Activated naive CD4-positive, alpha-beta T cell treated with Interleukin-2 at 50 U/mL for 16 hours (primary cell): ENCODE results near the gene PPP1R7.
A peak's percentile ranks its signal among the peaks of the same experiment; 100 is the strongest.

Source experiments
- DNase-seq: peaks from one replicate; pipeline ENCODE4 v3.0.0-alpha.2; 2020

PPP1R7 gene

GRCh38 chr2:241141214-241141770, 9.0 kb upstream of the PPP1R7 start:
- no peak for DNase-seq

- DNase-seq, result no peak
These were observed 8.2 kb upstream of the PPP1R7 start for GRCh38 chr2:241142063-241142462.

DNA sequence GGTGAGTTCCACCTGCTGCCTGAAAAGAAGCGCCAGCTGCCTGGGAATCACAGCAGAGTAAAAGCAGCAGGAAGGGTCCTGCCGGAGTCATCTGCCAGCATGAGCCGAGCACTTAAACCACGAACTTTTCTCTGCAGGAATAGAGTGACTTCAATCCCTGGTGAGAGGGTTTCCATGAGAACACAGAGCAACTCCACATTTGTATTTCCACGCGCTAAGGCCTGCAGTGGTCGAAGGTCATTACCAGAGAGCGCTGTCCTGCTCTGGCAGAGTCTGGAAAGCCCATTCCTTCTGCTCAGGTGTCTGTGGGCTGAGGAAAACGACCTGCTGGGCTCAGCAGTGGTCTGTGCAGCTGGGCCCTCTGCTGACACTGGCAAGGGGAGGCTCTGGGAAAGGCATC, 7.7 kb upstream of the PPP1R7 start:
- DNase-seq, result no peak

- DNase-seq, result no peak
These were observed 4.0 kb upstream of the PPP1R7 start for GRCh38 chr2:241146286-241146685.

GRCh38 chr2:241147336-241147735, 2.9 kb upstream of the PPP1R7 start:
- no peak for DNase-seq

- no peak for DNase-seq
These were observed 2.0 kb upstream of the PPP1R7 start for GRCh38 chr2:241148239-241148638.

DNA sequence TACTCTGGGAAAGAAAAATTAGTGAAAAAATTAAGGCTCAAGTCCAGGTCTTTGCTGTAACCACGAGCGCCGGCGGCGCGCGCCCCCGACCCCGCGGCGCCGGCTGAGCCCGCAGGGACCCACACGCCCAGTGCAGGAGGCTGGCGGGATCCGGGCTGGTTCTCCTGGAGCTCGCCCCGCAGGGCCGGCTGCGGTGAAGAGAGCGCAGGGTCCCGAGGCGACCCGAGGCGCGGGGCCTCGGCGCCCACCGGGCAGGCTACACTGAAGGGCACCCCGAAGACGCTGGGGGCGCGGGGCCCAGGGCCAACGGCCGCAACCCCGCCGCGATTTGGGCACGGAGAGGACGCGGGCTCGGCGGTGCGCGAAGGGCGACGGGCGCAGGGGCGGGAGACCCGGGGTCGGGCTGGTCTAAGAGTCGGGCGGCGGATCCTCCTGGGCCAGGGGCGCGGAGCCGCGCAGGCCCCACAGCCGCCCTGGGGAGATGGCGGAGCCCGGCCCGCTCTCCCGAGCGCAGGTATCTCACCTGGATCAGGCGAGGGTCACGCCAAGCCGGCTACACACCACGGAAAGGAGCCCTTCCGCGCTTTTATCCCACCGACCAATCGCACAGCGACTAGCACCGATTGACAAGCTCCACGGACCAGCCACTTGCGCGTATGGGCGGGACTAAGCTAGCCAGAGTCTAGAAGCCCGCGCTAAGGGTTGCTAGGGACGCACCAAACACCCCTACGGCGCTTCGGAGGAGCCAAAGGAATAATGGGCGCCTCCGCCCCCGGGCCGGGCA, 1.2 kb upstream of the PPP1R7 start, which contains the start of gene PASK:
Gene PASK (minus strand): TSS at position 582 of the 784 bp plus-strand sequence. CDS start 6,440 bp downstream, outside the sequence.
- DNase-seq, result peak; percentile 94

DNA sequence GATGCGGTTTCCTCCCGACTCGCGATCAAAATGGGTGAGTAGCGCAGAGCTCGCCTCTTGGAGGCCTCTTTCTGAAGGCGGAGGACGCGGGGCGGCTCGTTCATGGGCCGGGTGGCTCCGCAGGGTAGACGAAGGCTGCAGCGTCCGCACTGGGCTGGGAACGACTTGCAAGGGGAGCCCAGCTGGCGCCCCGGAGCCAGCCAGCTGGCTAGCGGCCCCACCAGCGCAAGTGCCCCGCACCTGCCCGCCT, 667 bp upstream of the PPP1R7 start:
- DNase-seq, result no peak

DNA sequence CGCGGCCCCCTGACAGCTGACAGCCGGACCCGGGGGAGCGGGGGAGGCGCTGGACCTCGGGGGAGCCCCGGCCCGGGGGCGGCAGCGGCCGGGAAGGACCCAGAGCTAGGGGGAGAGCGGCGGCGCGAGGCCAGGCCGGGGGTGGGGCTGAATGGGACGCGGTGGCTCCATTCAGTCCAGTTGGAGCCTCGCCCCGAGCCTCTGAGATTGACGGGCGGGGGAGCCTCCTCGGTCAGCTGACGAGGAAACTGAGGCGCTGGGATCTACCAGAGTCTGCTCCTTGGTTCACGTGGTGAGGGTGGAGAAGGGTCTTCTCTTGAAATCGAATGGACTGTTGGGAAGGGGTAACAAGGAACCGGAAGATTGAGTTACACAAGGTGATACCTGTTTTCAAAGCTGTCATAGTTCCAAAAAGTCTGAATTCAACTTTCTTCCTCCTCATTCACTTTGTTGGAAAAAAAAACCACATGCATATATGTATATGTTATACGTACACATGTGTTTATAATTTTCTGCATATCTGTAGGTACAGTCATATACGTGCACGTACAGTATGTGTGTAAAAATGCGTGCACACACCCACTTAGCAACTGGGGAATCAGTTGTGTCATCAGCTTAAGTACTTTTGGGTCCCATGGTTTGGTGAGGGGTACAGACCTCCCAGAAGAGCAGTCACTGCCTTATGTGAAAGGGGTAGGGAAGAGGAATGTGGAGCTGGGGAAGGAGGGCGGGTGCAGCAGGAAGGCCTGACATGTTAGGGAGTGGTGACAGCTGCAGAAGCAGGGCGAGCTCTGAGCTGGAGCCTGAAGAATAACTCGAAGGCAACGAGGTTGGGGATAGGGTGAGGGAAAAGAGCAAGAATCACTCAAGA, 628 bp downstream of the PPP1R7 start:
- no peak for DNase-seq

DNA sequence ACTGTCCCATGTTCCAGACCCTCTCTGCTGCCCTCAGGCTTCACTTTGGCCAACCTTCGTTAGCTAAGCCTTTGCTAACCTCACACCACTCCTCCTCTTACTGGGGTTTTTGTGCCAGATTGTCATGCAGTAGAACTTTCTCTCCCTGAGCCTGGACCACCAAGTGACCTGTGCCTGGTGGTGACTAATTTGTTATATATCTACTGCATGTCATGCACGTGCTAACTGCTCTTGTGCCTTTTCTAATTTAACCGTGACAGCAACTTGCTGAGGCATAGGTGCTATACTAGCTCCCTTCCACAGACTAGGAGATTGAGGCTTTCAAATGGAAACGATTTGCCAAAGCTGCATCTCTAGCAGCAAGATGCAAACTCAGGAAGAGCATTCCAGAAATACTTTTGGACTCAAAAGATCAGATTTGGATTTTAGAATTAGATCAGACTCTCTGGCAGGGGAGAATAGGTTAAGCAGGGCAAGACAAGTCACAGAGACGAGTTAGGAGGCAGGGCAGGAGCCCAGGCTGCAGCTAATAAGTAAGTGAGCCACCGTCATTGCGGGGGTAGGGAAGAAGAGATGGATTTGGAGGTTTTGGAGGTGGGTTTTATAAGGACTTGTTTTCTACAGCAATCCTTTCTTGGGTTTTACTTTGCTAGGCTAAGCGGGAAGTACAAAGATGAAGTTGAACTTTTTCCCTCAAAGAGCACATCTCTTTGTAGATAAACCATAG, 1.8 kb downstream of the PPP1R7 start:
- no peak for DNase-seq

DNA sequence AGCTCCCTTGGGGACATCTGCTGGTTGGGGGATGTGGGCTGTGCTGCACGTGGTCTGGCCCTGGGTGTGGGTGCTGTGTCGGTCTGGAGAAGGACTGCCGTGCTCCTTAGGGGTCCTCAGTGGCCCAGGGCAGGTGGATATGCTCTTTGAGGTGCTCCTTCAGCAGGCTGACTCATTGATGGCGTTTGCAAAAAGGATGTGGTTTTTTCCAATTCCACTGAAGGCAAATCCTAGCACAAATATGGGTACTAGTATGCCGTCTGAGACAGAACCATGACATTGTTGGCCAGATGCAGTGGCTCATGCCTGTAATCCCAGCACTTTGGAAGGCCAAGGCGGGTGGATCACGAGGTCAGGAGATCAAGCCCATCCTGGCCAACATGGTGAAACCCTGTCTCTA, 3.3 kb downstream of the PPP1R7 start:
- no peak for DNase-seq

DNA sequence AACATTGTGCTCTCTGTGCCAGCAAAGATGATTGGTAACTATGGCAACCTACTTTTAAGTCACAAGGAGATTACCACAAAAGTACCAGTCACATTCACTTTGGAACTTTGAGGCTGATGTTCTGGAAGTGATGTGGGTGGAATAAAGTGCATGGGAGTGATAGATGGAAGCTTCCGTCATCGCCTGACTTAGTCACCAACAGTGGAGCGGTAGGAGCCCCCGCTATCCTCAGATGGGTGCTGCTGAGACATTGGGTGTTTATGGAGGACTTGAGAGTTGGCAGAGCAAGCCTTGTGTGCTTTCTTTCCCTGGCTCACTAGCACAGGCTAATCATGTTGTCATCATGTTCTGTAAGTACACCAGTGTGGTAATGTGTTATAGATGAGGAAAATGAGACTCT, 4.6 kb downstream of the PPP1R7 start:
- peak; percentile 39 for DNase-seq

- DNase-seq, result no peak
These were observed 5.7 kb downstream of the PPP1R7 start for GRCh38 chr2:241155936-241156335.

- no peak for DNase-seq
These were observed 6.7 kb downstream of the PPP1R7 start for GRCh38 chr2:241156971-241157441.

DNA sequence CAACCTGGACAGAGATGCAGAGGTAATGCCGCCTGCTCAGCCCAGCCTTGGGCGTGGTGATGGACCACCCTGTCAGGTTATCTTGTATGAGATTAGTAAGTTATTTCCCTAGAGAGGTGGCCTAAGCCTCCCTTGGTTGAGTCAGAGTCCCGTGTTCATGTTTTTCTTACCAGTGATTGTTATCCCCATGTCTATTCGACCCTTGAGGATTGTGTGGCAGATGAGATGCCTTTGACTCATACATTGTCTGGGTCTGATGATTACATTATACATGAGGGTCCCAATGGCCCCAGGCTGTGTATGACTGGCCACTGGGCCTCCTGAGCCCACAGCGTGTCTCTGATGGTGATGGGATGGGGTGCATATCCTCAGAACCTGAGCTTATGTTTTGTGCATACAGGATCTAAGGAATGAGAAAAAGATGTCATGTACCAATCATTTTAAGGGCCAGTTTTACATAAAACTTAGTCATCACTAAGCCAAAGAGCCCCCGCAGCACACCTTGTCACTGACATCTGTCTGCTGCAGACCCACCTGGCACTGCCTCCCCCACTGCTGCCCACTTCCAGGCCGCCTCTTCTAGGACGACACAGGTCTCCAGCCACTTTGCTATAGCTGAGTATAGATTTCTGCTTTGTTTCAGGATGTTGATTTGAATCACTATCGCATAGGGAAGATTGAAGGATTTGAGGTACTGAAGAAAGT, 7.7 kb downstream of the PPP1R7 start:
- DNase-seq, result no peak

- DNase-seq, result no peak
These were observed 8.3 kb downstream of the PPP1R7 start for GRCh38 chr2:241158546-241158900.

DNA sequence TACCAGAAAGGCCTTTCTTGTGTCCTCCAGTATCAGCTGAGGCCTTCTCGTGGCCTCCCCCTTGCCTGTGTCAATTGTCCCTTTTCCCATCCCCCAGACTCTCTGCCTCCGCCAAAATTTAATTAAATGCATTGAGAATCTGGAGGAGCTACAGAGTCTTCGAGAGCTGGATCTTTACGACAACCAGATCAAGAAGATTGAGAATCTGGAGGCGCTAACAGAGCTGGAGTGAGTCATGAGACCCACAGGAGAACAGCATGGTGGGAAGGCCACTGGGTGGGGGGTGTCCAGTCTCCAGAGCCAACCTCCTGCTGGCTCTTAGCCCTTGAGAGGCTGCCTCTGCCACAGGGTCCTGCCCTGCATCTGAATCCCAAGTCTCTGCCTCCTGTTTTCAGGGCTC, 8.8 kb downstream of the PPP1R7 start:
- DNase-seq, result no peak

GRCh38 chr2:241160318-241160717, 10.1 kb downstream of the PPP1R7 start:
- DNase-seq, result no peak

DNA sequence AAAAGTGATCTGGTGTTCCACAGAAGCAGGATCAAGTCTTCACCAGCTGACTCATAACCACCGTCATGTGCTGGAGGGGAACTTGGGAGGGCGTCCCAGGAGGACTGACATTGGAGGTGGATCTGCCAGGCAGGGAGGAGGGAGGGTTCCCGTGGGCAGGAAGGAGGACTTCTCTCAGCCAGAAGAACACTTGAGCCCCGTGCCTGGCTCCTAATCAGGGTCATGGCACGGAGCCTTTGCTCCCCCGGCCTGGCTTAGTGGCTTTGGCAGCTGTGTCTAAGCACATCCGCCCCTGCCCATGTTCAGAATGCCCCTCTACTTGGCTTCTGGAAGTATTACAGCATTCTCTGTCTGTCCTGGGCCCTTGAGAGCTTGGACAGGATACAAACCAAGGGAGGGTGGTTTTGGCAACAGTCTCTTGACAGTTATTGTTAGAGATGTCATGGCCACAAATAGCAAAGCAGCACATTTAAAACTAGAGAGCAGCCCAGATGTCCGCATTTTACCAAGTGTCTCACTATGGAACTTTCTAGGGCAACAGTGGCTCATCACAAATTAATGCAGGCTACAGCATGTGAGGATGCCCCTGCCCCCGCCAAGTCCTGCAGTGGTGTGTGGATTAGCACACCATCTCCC, 11.5 kb downstream of the PPP1R7 start:
- no peak for DNase-seq

- no peak for DNase-seq
These were observed 13.4 kb downstream of the PPP1R7 start for GRCh38 chr2:241163601-241164118.

GRCh38 chr2:241168366-241168765, 18.1 kb downstream of the PPP1R7 start:
- no peak for DNase-seq

- DNase-seq, result no peak
These were observed 23.3 kb downstream of the PPP1R7 start for GRCh38 chr2:241173557-241173956.
